Activated CD8-positive, alpha-beta memory T cell treated with anti-CD3 and anti-CD28 coated beads, Interleukin-2, amount 50 U/mL, for 4 hours (primary cell): Measurements from ENCODE around the gene AFF1.
"Not testable (repeated sequence)": the region's sequence is repeated elsewhere in the genome, so short reads cannot be mapped to it uniquely, and the experiment has no call there.

Source experiments
- DNase-seq: peaks from one replicate; pipeline ENCODE4 v3.0.0-alpha.2; 2020

Gene AFF1

GRCh38 chr4:87017580-87018342 is 83.0 kb downstream of the AFF1 start:
- DNase-seq, result peak; percentile 22

GRCh38 chr4:87018753-87019152 is 83.9 kb downstream of the AFF1 start:
- DNase-seq, result no peak

DNA sequence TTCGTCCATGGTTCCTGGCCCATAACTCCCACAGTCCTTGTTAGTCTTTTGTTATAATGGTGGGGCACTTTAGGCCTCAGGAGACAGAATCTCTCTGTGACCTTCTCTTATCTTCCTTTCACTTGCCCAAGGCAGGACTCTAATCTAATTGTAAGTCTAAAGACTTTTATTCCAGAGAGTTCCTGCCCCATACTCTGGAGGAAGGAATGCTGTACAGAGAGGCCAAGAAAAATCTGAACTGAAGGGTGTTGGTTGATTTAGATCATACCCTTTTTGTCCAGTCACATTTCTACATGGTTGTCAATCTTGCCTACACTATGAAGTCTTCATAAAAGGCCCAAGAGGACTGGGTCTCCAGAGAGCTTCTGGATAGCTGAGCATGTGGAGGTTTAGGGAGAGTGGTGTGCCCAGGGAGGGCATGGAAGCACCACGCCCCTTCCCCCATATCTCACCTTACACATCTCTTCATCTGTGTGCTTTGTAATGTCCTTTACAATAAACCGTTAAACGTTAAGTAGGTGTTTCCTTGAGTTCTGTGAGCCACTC is 84.5 kb downstream of the AFF1 start:
- DNase-seq, result no peak

DNA sequence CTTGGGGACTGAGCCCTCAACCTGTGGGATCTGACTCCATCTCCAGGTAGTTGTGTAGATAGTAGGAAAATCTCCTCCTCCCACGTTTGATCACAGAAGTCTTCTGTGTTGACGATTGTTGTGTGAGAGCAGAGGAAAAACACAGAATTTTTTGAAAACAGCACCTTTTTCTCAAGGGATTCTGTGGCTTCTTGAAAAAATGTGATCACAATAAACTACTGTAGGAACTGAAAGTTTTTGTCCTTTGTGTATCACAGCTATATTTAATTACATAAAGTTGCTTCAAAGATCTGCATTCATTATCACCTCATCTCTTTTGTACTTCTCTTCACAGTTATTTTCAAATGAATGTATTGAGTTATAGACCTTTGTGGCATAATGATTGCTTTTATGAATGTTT is 85.1 kb downstream of the AFF1 start:
- no peak for DNase-seq

DNA sequence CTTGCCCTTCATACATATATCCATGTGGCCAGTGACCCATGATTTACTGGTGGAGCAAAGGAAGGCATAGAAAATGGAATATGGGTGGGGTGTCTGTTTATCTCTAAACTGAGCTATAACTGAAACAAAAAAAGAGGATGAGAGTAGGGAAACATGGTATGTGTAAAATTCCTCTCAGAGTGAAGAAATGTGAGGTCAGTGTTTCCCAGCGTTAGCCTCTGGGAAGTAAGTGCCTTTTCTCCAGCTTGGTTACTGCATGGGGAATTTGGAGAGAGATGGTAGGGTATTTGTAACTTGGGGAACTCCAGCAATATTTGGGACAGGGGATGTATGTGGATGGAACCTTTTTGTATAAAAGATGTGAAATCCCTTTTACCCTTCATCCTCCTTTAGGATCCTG is 89.4 kb downstream of the AFF1 start:
- DNase-seq, result no peak

GRCh38 chr4:87025023-87025613 is 90.3 kb downstream of the AFF1 start:
- DNase-seq, result no peak

DNA sequence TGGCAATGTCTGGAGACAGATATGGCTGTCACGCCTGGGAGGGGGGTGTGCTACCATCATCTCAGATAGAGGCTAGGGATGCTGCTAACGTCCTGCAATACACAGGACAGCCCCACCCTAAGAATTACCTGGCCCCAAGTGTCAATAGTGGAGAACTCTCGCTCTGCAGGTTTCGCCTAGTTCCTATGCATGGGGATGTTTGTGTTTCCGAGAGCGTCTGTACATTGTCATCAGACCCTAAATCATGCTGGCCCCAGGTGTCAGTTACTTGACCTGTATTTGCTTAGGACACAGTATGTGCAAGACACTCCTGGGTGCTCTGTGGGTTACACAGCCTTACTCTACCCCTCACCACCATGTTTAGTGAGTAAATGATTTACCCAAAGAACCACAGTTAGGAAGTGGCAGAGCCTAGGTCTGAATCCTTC is 90.8 kb downstream of the AFF1 start:
- DNase-seq, result no peak

DNA sequence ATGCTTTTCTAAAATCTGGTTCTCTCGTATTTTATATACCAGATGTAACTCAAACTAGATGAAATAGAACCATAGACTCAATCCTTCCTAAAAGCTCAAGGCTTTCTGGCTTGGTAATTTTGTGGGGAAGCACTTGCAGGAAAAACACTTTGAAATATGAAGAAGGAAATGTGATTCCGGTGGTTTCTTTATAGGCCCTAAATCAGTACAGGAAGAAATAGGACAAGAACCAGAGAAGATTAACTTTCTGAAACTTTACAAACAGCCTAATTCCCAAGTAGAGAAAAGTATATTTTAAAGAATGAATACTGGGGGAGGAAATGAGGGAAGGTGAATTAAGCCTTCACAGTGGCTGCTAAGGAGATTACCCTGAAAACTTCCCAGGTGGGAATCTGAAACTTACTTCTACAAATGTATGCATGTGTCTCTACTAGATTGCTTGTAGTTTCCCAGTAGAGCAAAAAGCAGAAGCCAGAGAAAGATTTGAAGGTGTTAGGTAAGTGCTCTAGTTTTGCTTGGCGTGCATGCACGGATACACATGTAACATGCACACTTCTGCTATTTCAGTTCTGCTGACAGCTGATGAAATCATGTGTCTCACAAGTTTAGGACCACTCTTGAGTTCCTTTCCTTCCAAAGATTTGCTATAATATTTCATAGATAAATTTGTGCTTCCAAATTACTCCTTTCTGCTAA is 92.1 kb downstream of the AFF1 start:
- no peak for DNase-seq

- no peak for DNase-seq
Measured at GRCh38 chr4:87029356-87029755, 94.5 kb downstream of the AFF1 start.

GRCh38 chr4:87030124-87030523 is 95.3 kb downstream of the AFF1 start:
- DNase-seq, result no peak

GRCh38 chr4:87030755-87031441 is 96.1 kb downstream of the AFF1 start:
- DNase-seq, result no peak

DNA sequence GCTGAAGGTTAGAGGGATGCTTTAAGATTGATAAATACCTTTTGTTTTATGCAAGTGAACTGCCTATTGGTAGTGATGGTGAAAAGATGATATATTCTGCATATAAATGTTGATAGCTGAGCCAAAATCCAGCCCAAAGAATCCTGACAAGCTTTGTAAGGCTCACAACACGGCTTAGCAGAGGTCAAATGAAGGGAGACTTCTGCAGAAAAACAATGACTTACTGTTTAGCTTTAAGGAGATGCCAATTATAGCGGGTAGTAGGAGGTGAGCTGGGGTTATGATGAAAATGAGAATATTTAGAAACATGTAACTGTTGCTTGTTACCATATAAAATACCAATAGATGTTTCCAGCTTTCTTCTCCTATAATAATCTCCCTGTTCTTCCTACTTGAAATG is 97.1 kb downstream of the AFF1 start:
- no peak for DNase-seq

DNA sequence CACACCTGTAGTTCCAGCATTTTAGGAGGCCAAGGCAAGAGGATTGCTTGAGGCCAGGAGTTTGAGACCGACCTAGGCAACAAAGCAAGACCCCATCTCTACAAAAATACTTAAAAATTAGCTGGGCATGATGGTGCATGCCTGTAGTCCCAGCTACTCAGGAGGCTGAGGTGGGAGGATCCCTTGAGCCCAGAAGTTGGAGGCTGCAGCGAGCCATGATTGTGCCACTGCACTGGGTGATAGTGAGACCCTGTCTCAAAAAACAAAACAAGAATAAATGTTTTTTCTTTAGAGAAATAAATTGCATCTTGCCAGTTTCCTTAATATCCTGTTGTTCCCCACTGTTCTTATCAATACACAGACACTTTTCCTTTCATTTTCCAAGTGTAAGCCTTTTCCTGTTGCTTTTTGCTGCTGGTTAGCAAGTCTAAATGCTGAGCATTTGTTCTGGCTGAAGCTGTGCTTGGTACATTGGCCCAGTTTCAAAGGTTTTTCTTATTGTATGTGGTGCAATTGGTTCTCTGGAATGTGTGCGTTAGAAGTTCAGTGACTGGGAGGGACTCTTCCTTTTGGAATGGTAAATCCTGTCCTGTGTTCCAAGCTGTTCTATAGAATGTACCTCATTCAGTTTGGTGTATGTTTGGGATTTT is 98.2 kb downstream of the AFF1 start:
- no peak for DNase-seq

GRCh38 chr4:87033902-87034301 is 99.1 kb downstream of the AFF1 start:
- no peak for DNase-seq

- no peak for DNase-seq
Measured at GRCh38 chr4:87034527-87034926, 99.7 kb downstream of the AFF1 start.

DNA sequence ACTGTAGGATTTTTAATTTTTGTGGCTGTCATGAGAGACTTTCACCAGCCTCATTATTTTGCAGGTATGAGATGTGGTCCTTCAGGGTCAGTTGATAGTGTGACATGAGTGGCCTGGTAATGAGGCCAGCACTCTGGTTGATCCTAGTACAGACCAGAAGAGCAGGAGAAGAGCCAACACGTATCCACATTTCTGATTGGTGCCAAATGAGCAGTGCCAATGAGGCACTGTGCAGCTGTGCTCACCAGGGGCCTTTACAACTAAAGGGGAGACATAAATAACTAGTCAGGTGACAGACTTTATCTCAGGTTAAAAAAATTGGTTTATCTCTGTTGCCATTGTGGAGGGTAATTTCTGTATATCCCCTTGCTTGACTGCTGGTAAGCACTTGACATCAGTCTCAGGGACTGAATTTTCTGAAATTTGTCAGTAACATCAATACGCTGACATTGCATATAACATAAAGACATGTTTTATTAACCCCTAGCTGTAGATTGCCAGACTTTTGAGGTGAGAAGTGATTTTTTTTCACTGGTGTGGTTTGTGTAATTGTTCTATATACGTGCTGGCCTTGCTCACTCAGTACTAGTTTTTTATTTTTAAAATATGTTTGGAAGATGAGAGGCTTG is 101.2 kb downstream of the AFF1 start:
- DNase-seq, result no peak

DNA sequence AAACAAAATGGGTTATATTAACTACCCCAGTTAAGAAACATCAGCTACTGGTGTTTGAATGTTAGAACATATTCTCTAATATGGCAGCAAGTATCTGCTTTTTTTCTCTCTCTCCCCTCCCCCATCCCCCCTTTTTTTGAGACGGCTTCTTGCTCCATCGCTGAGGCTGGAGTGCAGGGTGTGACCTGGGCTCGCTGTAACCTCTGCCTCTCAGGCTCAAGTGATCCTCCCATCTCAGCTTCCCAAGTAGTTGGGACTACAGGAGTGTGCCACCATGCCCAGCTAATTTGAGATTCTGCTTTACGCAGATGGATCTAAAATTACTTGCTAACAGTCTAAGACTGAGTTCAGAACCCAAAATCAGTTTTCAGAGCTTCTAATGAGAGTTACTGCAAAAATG is 101.9 kb downstream of the AFF1 start:
- DNase-seq, result no peak

- not testable (repeated sequence) for DNase-seq
Measured at GRCh38 chr4:87037171-87037570, 102.4 kb downstream of the AFF1 start.

DNA sequence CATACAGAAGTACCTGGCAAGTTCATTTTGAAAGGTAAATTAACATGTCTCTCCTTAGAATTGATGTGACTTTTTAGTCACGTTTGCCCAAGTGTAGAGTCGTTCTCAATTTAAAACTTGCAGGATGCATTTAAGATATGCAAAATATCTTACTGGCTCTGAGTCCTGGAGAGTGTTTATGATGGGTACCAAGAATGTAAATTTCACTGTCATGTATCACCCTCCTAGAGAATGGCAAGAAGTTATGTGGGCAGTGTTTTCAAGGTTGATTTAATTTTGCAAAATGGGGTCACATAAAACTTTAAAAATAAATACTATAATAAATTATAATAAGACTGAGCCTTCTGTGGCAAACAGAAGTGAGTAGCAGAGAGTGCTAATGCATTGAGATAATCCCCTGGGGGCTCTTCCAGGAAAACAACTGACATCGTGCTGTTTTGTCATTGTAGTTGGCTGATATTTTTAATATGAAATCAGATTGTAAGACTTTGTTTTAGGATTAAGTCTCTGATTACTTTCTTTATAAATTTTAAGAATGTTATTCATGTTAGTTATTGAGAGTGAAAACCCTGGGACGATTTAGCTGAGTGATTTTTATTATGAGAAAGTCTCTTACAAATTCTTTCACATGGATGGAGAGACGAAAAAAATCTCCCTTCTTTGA is 103.0 kb downstream of the AFF1 start:
- no peak for DNase-seq

DNA sequence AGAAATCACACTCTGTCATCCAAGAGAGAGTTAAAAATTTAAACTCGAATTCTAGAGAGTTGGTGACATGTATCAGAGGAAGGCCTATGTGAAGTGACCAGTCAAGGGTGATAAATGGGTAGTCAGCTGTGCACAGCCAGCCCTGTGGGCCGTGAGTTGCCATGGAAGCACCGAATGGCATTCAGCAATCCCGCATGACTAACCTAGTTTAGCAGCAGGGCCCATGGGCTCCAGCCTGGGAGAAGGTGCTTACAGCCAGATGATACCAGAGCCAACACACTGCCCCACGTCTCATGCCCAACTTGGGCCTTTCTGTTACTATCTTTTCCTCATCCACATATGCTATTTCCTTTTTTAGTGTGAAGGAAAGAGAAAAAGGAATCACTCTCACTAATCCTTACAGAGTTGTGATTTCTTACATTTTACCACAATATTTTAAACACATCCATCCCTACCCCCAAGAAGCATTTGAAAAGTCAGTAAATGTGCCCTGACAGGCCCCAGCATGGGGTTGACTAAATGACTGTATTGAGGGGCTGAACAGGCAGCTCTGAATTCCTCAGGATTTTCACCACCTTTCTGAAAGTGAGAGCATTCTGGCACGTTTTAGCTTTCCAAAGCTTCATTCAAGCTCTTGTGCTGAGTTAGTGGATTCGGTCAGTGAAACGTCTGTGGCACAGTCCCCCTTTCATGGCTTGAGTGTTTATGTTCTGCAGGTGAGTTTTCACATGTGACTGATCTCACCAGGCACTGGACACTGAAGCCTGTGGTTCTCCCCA is 104.2 kb downstream of the AFF1 start:
- no peak for DNase-seq

GRCh38 chr4:87041141-87041540 is 106.3 kb downstream of the AFF1 start:
- DNase-seq, result no peak
